ENCODE measurements around the gene AGMO. TPM values are rescaled to one million over a fixed set of nuclear protein-coding genes. Genes with fewer than 3 reads are reported as not detected.

Gene AGMO
- polyA plus RNA-seq, 3 donors: not detected

DNA sequence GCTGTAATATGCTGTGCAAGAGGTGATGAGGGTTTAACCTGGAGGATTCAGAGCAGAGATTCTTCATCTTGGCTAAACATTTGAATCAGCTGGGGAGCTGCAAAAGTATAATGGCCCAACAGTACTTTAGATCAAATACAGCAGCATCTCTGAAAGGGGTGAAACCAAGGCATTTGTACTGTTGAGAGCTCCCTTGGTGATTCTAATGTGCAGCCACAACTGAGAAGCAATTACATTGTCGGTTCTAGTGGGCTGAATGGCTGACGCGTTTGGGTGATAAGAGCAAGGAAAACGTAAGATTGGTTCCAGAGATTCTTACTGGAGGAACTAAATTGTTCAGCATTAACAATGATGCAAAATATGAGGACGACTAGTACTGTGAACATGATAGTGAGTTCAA is 269.7 kb downstream of the AGMO start:
- no peak overlapping the region for H3K4me2 ChIP-seq (replicated peaks; ENCODE audit: extremely low read depth, low read length, poor library complexity, severe bottlenecking)
- no peaks in the 10 kb centered on the region for H3K27me3 ChIP-seq (ENCODE audit: control insufficient read depth in 2 of 2, insufficient read depth in 2 of 2, low read length in 2 of 2)
- H3K36me3 Mint-ChIP-seq: no peaks in the 10 kb centered on the region
- no peaks in the 10 kb centered on the region for H3K36me3 ChIP-seq (replicated peaks in 1 of 2; ENCODE audit: control insufficient read depth in 1 of 2, insufficient read depth in 2 of 2, low read length in 2 of 2)
- H3K4me1 Mint-ChIP-seq: no peaks in the 10 kb centered on the region
- WGBS (ENCODE audit: insufficient coverage): 100% methylated on average over 3 of the region's 5 CpGs
- H3K27ac Mint-ChIP-seq: no peak overlapping the region
- no peak overlapping the region for H3K27ac ChIP-seq (ENCODE audit: low read depth in 1 of 2, low read length in 2 of 2)
- H3K9ac ChIP-seq (ENCODE audit: insufficient read depth, low read length, poor library complexity, severe bottlenecking): no peak overlapping the region
- no peaks in the 10 kb centered on the region for H3K9me3 ChIP-seq (replicated peaks in 1 of 2; ENCODE audit: control insufficient read depth in 1 of 2, insufficient read depth in 1 of 2, low read length in 2 of 2)
- H3K27me3 Mint-ChIP-seq (ENCODE audit: low read depth in 3 of 3): peaks cover 0 to 2% (median 0%) of the 10 kb centered on the region in 3 donors
- H4K20me1 ChIP-seq (ENCODE audit: insufficient read depth, low read length): no peaks in the 10 kb centered on the region
- H3K79me2 ChIP-seq (ENCODE audit: insufficient read depth, low read length): no peaks in the 10 kb centered on the region
- no peak overlapping the region for H3K4me3 ChIP-seq (replicated peaks in 1 of 3; ENCODE audit: low read depth in 2 of 3, low read length in 3 of 3)
- intact Hi-C loops (cut with micrococcal nuclease): loop anchor here in 1 of 2 donors (10.0 kb wide), 1 partner anchor 57 kb away; no protein-coding TSS in a partner anchor
- no peak overlapping the region for H2AFZ ChIP-seq (ENCODE audit: insufficient read depth, low read depth, low read length, poor library complexity, severe bottlenecking)
- H3K4me3 Mint-ChIP-seq: no peak overlapping the region
- H3K4me1 ChIP-seq (ENCODE audit: control insufficient read depth in 1 of 2, insufficient read depth in 2 of 2, low read length in 2 of 2): no peaks in the 10 kb centered on the region
- peaks cover 0 to 3% (median 0%) of the 10 kb centered on the region in 7 donors for H3K9me3 Mint-ChIP-seq
- no peak for DNase-seq
- TF ChIP-seq, protein P1, sequence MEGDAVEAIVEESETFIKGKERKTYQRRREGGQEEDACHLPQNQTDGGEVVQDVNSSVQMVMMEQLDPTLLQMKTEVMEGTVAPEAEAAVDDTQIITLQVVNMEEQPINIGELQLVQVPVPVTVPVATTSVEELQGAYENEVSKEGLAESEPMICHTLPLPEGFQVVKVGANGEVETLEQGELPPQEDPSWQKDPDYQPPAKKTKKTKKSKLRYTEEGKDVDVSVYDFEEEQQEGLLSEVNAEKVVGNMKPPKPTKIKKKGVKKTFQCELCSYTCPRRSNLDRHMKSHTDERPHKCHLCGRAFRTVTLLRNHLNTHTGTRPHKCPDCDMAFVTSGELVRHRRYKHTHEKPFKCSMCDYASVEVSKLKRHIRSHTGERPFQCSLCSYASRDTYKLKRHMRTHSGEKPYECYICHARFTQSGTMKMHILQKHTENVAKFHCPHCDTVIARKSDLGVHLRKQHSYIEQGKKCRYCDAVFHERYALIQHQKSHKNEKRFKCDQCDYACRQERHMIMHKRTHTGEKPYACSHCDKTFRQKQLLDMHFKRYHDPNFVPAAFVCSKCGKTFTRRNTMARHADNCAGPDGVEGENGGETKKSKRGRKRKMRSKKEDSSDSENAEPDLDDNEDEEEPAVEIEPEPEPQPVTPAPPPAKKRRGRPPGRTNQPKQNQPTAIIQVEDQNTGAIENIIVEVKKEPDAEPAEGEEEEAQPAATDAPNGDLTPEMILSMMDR (IDR thresholded peaks at IDR 0.05): no peak

DNA sequence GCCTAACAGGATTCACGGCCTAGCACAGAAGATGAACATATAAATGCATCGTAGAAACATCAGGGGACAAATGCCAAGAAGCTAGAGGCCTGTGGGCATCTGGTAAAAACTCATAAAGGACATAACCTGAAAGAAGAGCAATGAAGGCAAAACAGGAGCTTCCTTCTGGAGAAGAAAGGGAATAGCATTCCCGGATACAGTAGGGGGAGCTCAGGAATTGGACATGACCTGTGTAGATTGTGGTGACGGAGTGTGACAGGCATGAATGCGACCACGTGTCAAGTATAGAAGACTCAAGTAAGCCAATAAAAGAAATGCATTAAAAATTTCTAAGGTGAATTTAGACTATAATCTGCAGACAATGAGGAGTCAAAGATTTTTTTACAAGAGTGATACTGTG is 270.1 kb downstream of the AGMO start:
- Histone ChIP-seq H3K9ac (ENCODE audit: insufficient read depth, low read length, poor library complexity, severe bottlenecking) (no peak overlapping the region), H3K79me2 (ENCODE audit: insufficient read depth, low read length) (no peaks in the 10 kb centered on the region), H3K4me1 (ENCODE audit: control insufficient read depth in 1 of 2, insufficient read depth in 2 of 2, low read length in 2 of 2) (no peaks in the 10 kb centered on the region), H3K4me2 (replicated peaks; ENCODE audit: extremely low read depth, low read length, poor library complexity, severe bottlenecking) (no peak overlapping the region), H3K4me3 (replicated peaks in 1 of 3; ENCODE audit: low read depth in 2 of 3, low read length in 3 of 3) (no peak overlapping the region), H2AFZ (ENCODE audit: insufficient read depth, low read depth, low read length, poor library complexity, severe bottlenecking) (no peak overlapping the region), H3K27ac (ENCODE audit: low read depth in 1 of 2, low read length in 2 of 2) (no peak overlapping the region), H3K27me3 (ENCODE audit: control insufficient read depth in 2 of 2, insufficient read depth in 2 of 2, low read length in 2 of 2) (no peaks in the 10 kb centered on the region), H4K20me1 (ENCODE audit: insufficient read depth, low read length) (no peaks in the 10 kb centered on the region), H3K36me3 (replicated peaks in 1 of 2; ENCODE audit: control insufficient read depth in 1 of 2, insufficient read depth in 2 of 2, low read length in 2 of 2) (no peaks in the 10 kb centered on the region), H3K9me3 (replicated peaks in 1 of 2; ENCODE audit: control insufficient read depth in 1 of 2, insufficient read depth in 1 of 2, low read length in 2 of 2) (no peaks in the 10 kb centered on the region)
- Mint-ChIP-seq H3K4me1 (no peaks in the 10 kb centered on the region), H3K27ac (no peak overlapping the region), H3K36me3 (no peaks in the 10 kb centered on the region), H3K9me3 (peaks cover 0 to 3% (median 0%) of the 10 kb centered on the region in 7 donors), H3K27me3 (ENCODE audit: low read depth in 3 of 3) (peaks cover 0 to 2% (median 0%) of the 10 kb centered on the region in 3 donors), H3K4me3 (no peak overlapping the region)
- no peak for DNase-seq
- WGBS (ENCODE audit: insufficient coverage): 83% methylated on average over 5 of the region's 6 CpGs
- TF ChIP-seq, protein P1 (IDR thresholded peaks at IDR 0.05): no peak
- intact Hi-C loops (cut with micrococcal nuclease): loop anchor here in 1 of 2 donors (10.0 kb wide), 1 partner anchor 57 kb away; no protein-coding TSS in a partner anchor
